Heart right ventricle (tissue), 16 donors: ENCODE measurements around the gene GRID2IP. TPM values are rescaled to one million over a fixed set of nuclear protein-coding genes. Genes with fewer than 3 reads are reported as not detected.

Experiments used
- ATAC-seq, 8 donors: fragments of 200-7000 bp; cut with Tn5 transposase; one replicate each; pipeline ENCODE4 v1.9.1; 2020; ENCODE audit warnings: mild to moderate bottlenecking in 8 of 8, moderate library complexity in 8 of 8, moderate number of reproducible peaks in 1 of 8
- DNase-seq, 2 donors: peaks; one replicate each; pipeline ENCODE4 v3.0.0-alpha.2; 2020
- H3K27ac ChIP-seq, 10 donors: fragments of 200-600 bp; sonication (generic) in 2 of 10; one replicate each; pipeline versions ENCODE4 v1.5.0 to v1.8.0; 2020 to 2022; ENCODE audit warnings: mild to moderate bottlenecking in 3 of 10
- H3K27me3 ChIP-seq, 7 donors: fragments of 200-600 bp; one replicate each; pipeline ENCODE4 v1.8.0; 2021 to 2022; ENCODE audit warnings: mild to moderate bottlenecking in 2 of 7
- H3K36me3 ChIP-seq, 9 donors: fragments of 200-600 bp; sonication (generic) in 1 of 9; one replicate each; pipeline versions ENCODE4 v1.5.0 to v1.8.0; 2020 to 2022; ENCODE audit warnings: mild to moderate bottlenecking in 2 of 9
- H3K4me1 ChIP-seq, 9 donors: fragments of 200-600 bp; sonication (generic) in 1 of 9; one replicate each; pipeline versions ENCODE4 v1.5.0 to v1.8.0; 2020 to 2022; ENCODE audit warnings: mild to moderate bottlenecking in 4 of 9
- H3K4me3 ChIP-seq, 10 donors: fragments of 200-600 bp; sonication (generic) in 2 of 10; one replicate each; pipeline versions ENCODE4 v1.5.0 to v1.8.0; 2020 to 2022; ENCODE audit warnings: mild to moderate bottlenecking in 7 of 10, moderate library complexity in 2 of 10
- H3K9me3 ChIP-seq, 11 donors: fragments of 200-600 bp in 10 of 11; sonication (generic) in 2 of 11; one replicate each; pipeline versions ENCODE4 v1.5.0 to v1.8.0; 2013 to 2022; ENCODE audit warnings: mild to moderate bottlenecking in 2 of 11, control low read depth in 1 of 11, moderate library complexity in 1 of 11
- CTCF ChIP-seq, 9 donors: fragments of 200-600 bp; sonication (generic) in 2 of 9; IDR thresholded peaks; one replicate each; pipeline versions ENCODE4 v1.5.0 to v1.8.0; 2021 to 2022; ENCODE audit warnings: antibody characterized with exemption in 9 of 9, mild to moderate bottlenecking in 5 of 9, moderate library complexity in 1 of 9
- WGBS, 2 donors: extraction: QIAGEN DNeasy Blood & Tissue Kit; methylation state at CpG; one replicate each; pipeline ENCODE4 v1.1.7; 2013; ENCODE audit warnings: inconsistent platforms in 1 of 2; 5-methylcytosine and 5-hydroxymethylcytosine counted together
- intact Hi-C, 10 donors: fragments of 100-400 bp; cut with DNase I; formaldehyde crosslinking; loops; one replicate each; pipeline versions ENCODE4 v1.11.1 to v1.14.2; 2022
- polyA plus RNA-seq, 2 donors: library from polyadenylated mRNA; stranded (reverse); fragments of 200-250 nt; gene quantifications; one replicate each; pipeline ENCODE4 v1.2.3, GENCODE V29; 2013
- total RNA-seq, 10 donors: library from RNA; stranded (reverse); fragmentation: NEBNext Ultra II Directional in 3 of 10; extraction: Animal tissue kit (Norgen Biotek cat#: 25700) in 3 of 10; gene quantifications; one replicate each; pipeline versions ENCODE4 v1.2.1 to v1.2.4, GENCODE V29; 2021 to 2023
- donor health status: Arrhythmogenic right ventricular cardiomyopathy.
- donor health status: ischemic (EF 13 %, LVEDD 7.1; RV severe dilation, severe dysfunction).
- donor health status: healthy with polysubstance abuse.
- donor health status: DM: no; HTN: yes; CAD: no.
- donor health status: DM: no; HTN: no; CAD: no.
- donor health status: ischemic (EF 25% LVEDD 6.9; RV normal size, moderate dysfunction).
- donor health status: ischemic (EF 25% LVEDD 5.7; RV mildly dilated, moderate dysfunction).
- donor health status: healthy.
- donor health status: DM: yes; HTN: yes; CAD: no.
- donor health status: Ischemic cardiomyopathy.
- donor health status: ischemic (EF 35%, LVEDD 5.7; RV mildly dilated, moderate dysfunction).
- donor health status: nonischemic (EF 11% LVEDD 7.7; RV severe dilation, severe dysfunction).
- donor health status: DM: yes; HTN: yes; CAD: no.
- donor health status: PGD.
- donor health status: ischemic (EF 29% LVEDD 5.4; RV normal size, mild dysfunction).
- donor health status: nonischemic (EF 23%, LVEDD 6.1; RV moderate dilation, normal function).

Gene GRID2IP
- total and polyA plus RNA-seq, 12 donors = 0.01 to 0.15 (median 0.11) TPM; not detected in 9

GRCh38 chr7:6494365-6494764, 56.9 kb downstream of the GRID2IP start:
- no peak for TF ChIP-seq CTCF (IDR thresholded peaks at IDR 0.05)
- Histone ChIP-seq H3K4me1 (no peaks in the 10 kb centered on the region), H3K4me3 (no peak overlapping the region), H3K27me3 (no peaks in the 10 kb centered on the region), H3K9me3 (peaks cover 0 to 9% (median 0%) of the 10 kb centered on the region in 11 donors), H3K27ac (no peak overlapping the region), H3K36me3 (no peaks in the 10 kb centered on the region)
- DNase-seq = no peak
- ATAC-seq = no peak
- WGBS, 2 donors = 88 to 94% methylated on average over 2 of the region's 2 CpGs
- intact Hi-C loops = no loop called here

- Histone ChIP-seq H3K4me3 (no peak overlapping the region), H3K27ac (no peak overlapping the region), H3K4me1 (no peaks in the 10 kb centered on the region), H3K36me3 (no peaks in the 10 kb centered on the region), H3K9me3 (peaks cover 0 to 12% (median 0%) of the 10 kb centered on the region in 11 donors), H3K27me3 (no peaks in the 10 kb centered on the region)
- TF ChIP-seq CTCF (IDR thresholded peaks at IDR 0.05) = no peak
- ATAC-seq (no peak), DNase-seq (no peak)
- intact Hi-C loops = no loop called here
- 86 to 91% methylated on average over 10 of the region's 10 CpGs for WGBS, 2 donors
Observed at GRCh38 chr7:6491194-6491593, 60.1 kb downstream of the GRID2IP start.

GRCh38 chr7:6489612-6490011, 61.6 kb downstream of the GRID2IP start:
- no peak overlapping the region for H3K27ac ChIP-seq
- intact Hi-C loops = no loop called here
- H3K27me3 ChIP-seq = no peaks in the 10 kb centered on the region
- 15 to 24% methylated on average over 1 of the region's 1 CpG for WGBS, 2 donors
- DNase-seq (no peak), ATAC-seq (no peak)
- no peak for TF ChIP-seq CTCF (IDR thresholded peaks at IDR 0.05)
- H3K36me3 ChIP-seq = no peaks in the 10 kb centered on the region
- H3K4me3 ChIP-seq = no peak overlapping the region
- peaks cover 0 to 3% (median 2%) of the 10 kb centered on the region in 9 donors for H3K4me1 ChIP-seq
- H3K9me3 ChIP-seq = peaks cover 0 to 17% (median 0%) of the 10 kb centered on the region in 11 donors

- no peak for TF ChIP-seq CTCF (IDR thresholded peaks at IDR 0.05)
- no peak for ATAC-seq
- Histone ChIP-seq H3K27ac (no peak overlapping the region), H3K9me3 (peaks cover 0 to 17% (median 0%) of the 10 kb centered on the region in 11 donors), H3K27me3 (no peaks in the 10 kb centered on the region), H3K4me3 (no peak overlapping the region), H3K36me3 (peaks cover 0 to 3% (median 0%) of the 10 kb centered on the region in 9 donors), H3K4me1 (peaks cover 3 to 18% (median 15%) of the 10 kb centered on the region in 9 donors)
- no peak for DNase-seq
- intact Hi-C loops = no loop called here
- WGBS, 2 donors = 91 to 96% methylated on average over 4 of the region's 4 CpGs
Observed at GRCh38 chr7:6487184-6487545, 64.1 kb downstream of the GRID2IP start.
